Mesothelial cell of epicardium (in vitro differentiated cells): ENCODE data around the gene DNAH11. TPM values are rescaled to one million over a fixed set of nuclear protein-coding genes. Genes with fewer than 3 reads are reported as not detected.

ENCODE experiments used
- DNase-seq, 2 experiments: peaks; one replicate each; pipeline ENCODE4 v3.0.0; 2021; ENCODE audit warnings: low spot score in 2 of 2; ENCODE audit not compliant: unreplicated experiment in 2 of 2
- H3K27ac Mint-ChIP-seq: 2 replicates; pipeline ENCODE4 v1.8.0; 2021; ENCODE audit warnings: mixed read lengths
- H3K27me3 Mint-ChIP-seq: 2 replicates; pipeline ENCODE4 v1.8.0; 2021; ENCODE audit warnings: low read depth, mixed read lengths
- H3K36me3 Mint-ChIP-seq: 2 replicates; pipeline ENCODE4 v1.8.0; 2021; ENCODE audit warnings: mixed read lengths
- H3K4me1 Mint-ChIP-seq: 2 replicates; pipeline ENCODE4 v1.8.0; 2021; ENCODE audit warnings: mixed read lengths
- H3K4me3 Mint-ChIP-seq: 2 replicates; pipeline ENCODE4 v1.8.0; 2021; ENCODE audit warnings: mild to moderate bottlenecking, moderate library complexity, mixed read lengths
- H3K9me3 Mint-ChIP-seq: 2 replicates; pipeline ENCODE4 v1.8.0; 2021; ENCODE audit warnings: mixed read lengths
- CTCF ChIP-seq: fragments of 200-600 bp; sonication (generic); IDR thresholded peaks from one replicate; pipeline ENCODE4 v1.5.0; 2021; ENCODE audit warnings: antibody characterized with exemption; ENCODE audit not compliant: unreplicated experiment
- total RNA-seq: library from RNA; stranded (reverse); gene quantifications from 3 replicates; pipeline ENCODE4 v1.2.1, GENCODE V29; 2021

The DNAH11 gene
- total RNA-seq, 1 donor from 2014 or later = 0.80 TPM

GRCh38 chr7:21544303-21544656 lies 1.4 kb downstream of the DNAH11 start:
- Mint-ChIP-seq H3K4me1 (peaks cover 11% of the 10 kb centered on the region), H3K27me3 (peaks cover 73% of the 10 kb centered on the region), H3K27ac (no peak overlapping the region), H3K36me3 (no peaks in the 10 kb centered on the region), H3K9me3 (no peaks in the 10 kb centered on the region), H3K4me3 (peak overlapping the region; percentile 67)
- DNase-seq = no peak
- TF ChIP-seq CTCF = no peak

- H3K27me3 Mint-ChIP-seq = peaks cover 69% of the 10 kb centered on the region
These were observed 1.9 kb downstream of the DNAH11 start for GRCh38 chr7:21544715-21545114.

GRCh38 chr7:21547501-21547900 lies 4.7 kb downstream of the DNAH11 start:
- no peak for TF ChIP-seq CTCF
- Mint-ChIP-seq H3K4me3 (no peak overlapping the region), H3K4me1 (peaks cover 14% of the 10 kb centered on the region), H3K9me3 (peaks cover 3% of the 10 kb centered on the region), H3K27ac (no peak overlapping the region), H3K27me3 (peaks cover 43% of the 10 kb centered on the region), H3K36me3 (no peaks in the 10 kb centered on the region)
- no peak for DNase-seq

More at GRCh38 chr7:21544715-21545114, 1.9 kb downstream of the DNAH11 start:
- no peak for DNase-seq
- no peaks in the 10 kb centered on the region for H3K9me3 Mint-ChIP-seq
- peaks cover 11% of the 10 kb centered on the region for H3K4me1 Mint-ChIP-seq
- no peak for TF ChIP-seq CTCF
- H3K4me3 Mint-ChIP-seq = no peak overlapping the region
- no peaks in the 10 kb centered on the region for H3K36me3 Mint-ChIP-seq
- H3K27ac Mint-ChIP-seq = no peak overlapping the region

GRCh38 chr7:21548491-21548890 lies 5.7 kb downstream of the DNAH11 start:
- Mint-ChIP-seq H3K4me1 (peaks cover 11% of the 10 kb centered on the region), H3K9me3 (peaks cover 5% of the 10 kb centered on the region), H3K27ac (no peak overlapping the region), H3K36me3 (no peaks in the 10 kb centered on the region), H3K4me3 (no peak overlapping the region), H3K27me3 (peaks cover 34% of the 10 kb centered on the region)
- no peak for DNase-seq
- TF ChIP-seq CTCF = no peak

GRCh38 chr7:21550076-21550475 lies 7.2 kb downstream of the DNAH11 start:
- peaks cover 3% of the 10 kb centered on the region for H3K4me1 Mint-ChIP-seq

More at GRCh38 chr7:21550076-21550475, 7.2 kb downstream of the DNAH11 start:
- Mint-ChIP-seq H3K27me3 (peaks cover 18% of the 10 kb centered on the region), H3K27ac (no peak overlapping the region), H3K9me3 (peaks cover 8% of the 10 kb centered on the region), H3K4me3 (no peak overlapping the region), H3K36me3 (no peaks in the 10 kb centered on the region)
- DNase-seq = no peak
- no peak for TF ChIP-seq CTCF
